Nucleus accumbens (tissue), 56 donors: ENCODE results near the gene RNH1.

Experiments used
- DNase-seq, 56 donors: peaks; one replicate each; lab custom pipeline; 2025; lab: John Stamatoyannopoulos, UW

The RNH1 gene

GRCh38 chr11:447923-448731 is 58.9 kb downstream of the RNH1 start:
- peak in 55 of 56 donors; percentile 71 to 97 (median 88) for DNase-seq

DNA sequence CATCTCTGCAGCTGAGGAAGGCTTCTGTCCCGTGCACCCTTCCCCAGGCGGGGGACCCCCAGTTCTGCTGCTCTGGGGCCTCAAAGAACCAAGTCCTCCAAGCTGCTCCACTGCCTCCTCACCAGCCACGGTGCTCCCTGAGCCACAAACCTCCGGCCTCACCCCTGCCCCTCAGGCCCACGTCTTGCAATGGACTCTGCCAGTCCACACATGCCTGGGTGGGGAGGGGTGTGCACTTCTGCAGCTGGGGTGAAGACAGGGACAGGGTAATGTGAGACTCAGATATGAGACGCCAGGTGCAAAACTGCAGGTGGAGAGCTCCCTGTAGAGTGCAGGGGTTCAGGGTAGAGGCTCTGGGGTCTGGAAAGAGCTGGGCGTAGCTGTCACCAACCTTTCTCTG is 60.2 kb downstream of the RNH1 start:
- DNase-seq: no peak

- DNase-seq: no peak
These were observed 61.1 kb downstream of the RNH1 start for GRCh38 chr11:445765-446588.
